HepG2 (cell line): ENCODE results near the gene RNU4-1. TPM values are rescaled to one million over a fixed set of nuclear protein-coding genes. Genes with fewer than 3 reads are reported as not detected.

ENCODE experiments used
- ASH2L ChIP-seq: fragments of 300-600, 200-600 bp; sonication (generic); IDR thresholded peaks from 2 replicates; pipeline ENCODE4 v1.7.0; 2017; ENCODE audit warnings: low read depth, mild to moderate bottlenecking, moderate library complexity, mixed read lengths, low read length; ENCODE audit not compliant: insufficient read length
- CBX5 ChIP-seq: sonication (generic); formaldehyde crosslinking; IDR thresholded peaks from 2 replicates; pipeline ENCODE4 v1.4.0; 2020; ENCODE audit warnings: missing genetic modification reagents, borderline replicate concordance
- NR2F1 ChIP-seq, 2 experiments: fragments of 450-650 bp in 1 of 2; formaldehyde crosslinking in 1 of 2; IDR thresholded peaks; 2 replicates each; pipeline versions ENCODE4 v1.5.0 to v1.6.1; 2016 to 2020; ENCODE audit warnings: mild to moderate bottlenecking in 1 of 2, missing compliant biosample characterization in 1 of 2, missing genetic modification reagents in 1 of 2, moderate library complexity in 1 of 2
- SKI ChIP-seq: fragments of 450-650 bp; IDR thresholded peaks from one replicate; pipeline ENCODE4 v1.6.1; 2018; ENCODE audit warnings: mild to moderate bottlenecking; ENCODE audit not compliant: partially characterized antibody
- SOX13 ChIP-seq, 3 experiments: fragments of 450-650 bp in 1 of 3; sonication (generic) in 1 of 3; formaldehyde crosslinking in 1 of 3; IDR thresholded peaks in 2 of 3; conservative IDR thresholded peaks in 1 of 3; 2 replicates each; pipeline versions ENCODE4 v1.5.0 to v1.6.1; 2016 to 2020; ENCODE audit warnings: antibody characterized with exemption in 1 of 3, mild to moderate bottlenecking in 1 of 3, missing compliant biosample characterization in 1 of 3, missing genetic modification reagents in 1 of 3, moderate library complexity in 1 of 3
- TBX2 ChIP-seq: sonication (generic); formaldehyde crosslinking; IDR thresholded peaks from 2 replicates; pipeline ENCODE4 v1.5.0; 2020; ENCODE audit warnings: missing genetic modification reagents, mild to moderate bottlenecking, borderline replicate concordance
- ZFP36L1 ChIP-seq: sonication (generic); formaldehyde crosslinking; IDR thresholded peaks from 2 replicates; pipeline ENCODE4 v1.8.0; 2022; ENCODE audit warnings: mild to moderate bottlenecking, missing genetic modification reagents, moderate library complexity
- ZFP62 ChIP-seq: sonication (generic); formaldehyde crosslinking; IDR thresholded peaks from 2 replicates; pipeline ENCODE4 v1.4.0; 2020; ENCODE audit warnings: missing genetic modification reagents
- ZFYVE20 ChIP-seq: sonication (generic); formaldehyde crosslinking; IDR thresholded peaks from 2 replicates; pipeline ENCODE4 v1.8.0; 2023; ENCODE audit warnings: low read depth, mild to moderate bottlenecking, moderate library complexity, missing genetic modification reagents, borderline replicate concordance
- ZNF430 ChIP-seq: sonication (generic); formaldehyde crosslinking; IDR thresholded peaks from 2 replicates; pipeline ENCODE4 v1.9.0; 2021; ENCODE audit warnings: mild to moderate bottlenecking, missing genetic modification reagents
- ZNF577 ChIP-seq: sonication (generic); formaldehyde crosslinking; IDR thresholded peaks from 2 replicates; pipeline ENCODE4 v1.4.0; 2020; ENCODE audit warnings: mild to moderate bottlenecking, low read depth, missing genetic modification reagents, borderline replicate concordance
- ZNF672 ChIP-seq: sonication (generic); formaldehyde crosslinking; IDR thresholded peaks from 2 replicates; pipeline ENCODE4 v1.8.1; 2022; ENCODE audit warnings: missing genetic modification reagents
- polyA plus RNA-seq, 8 experiments: library from polyadenylated mRNA; depleted of rRNA in 3 of 8; stranded (reverse) in 7 of 8; unstranded in 1 of 8; fragments of >200 nt; fragmentation: Illumina TruSeq in 4 of 8; extraction: Trizol in 4 of 8; gene quantifications; 2 replicates each; pipeline versions ENCODE4 v1.2.1 to v1.2.3, GENCODE V29; 2011 to 2016; ENCODE audit warnings: low read depth in 4 of 8, missing spikeins in 1 of 8, mixed read lengths in 1 of 8; ENCODE audit not compliant: insufficient read depth in 1 of 8
- total RNA-seq, 5 experiments: library from RNA; depleted of rRNA; stranded (reverse); fragments of >200 nt; fragmentation: Illumina TruSeq; extraction: Trizol; gene quantifications; 2 replicates each; pipeline ENCODE4 v1.2.3, GENCODE V29; 2016; ENCODE audit warnings: low read depth in 1 of 5
- TF ChIP-seq, protein P1 (sequence below): sonication (generic); formaldehyde crosslinking; IDR thresholded peaks from 2 replicates; pipeline ENCODE4 v1.5.0; 2020; ENCODE audit warnings: missing genetic modification reagents, mild to moderate bottlenecking, borderline replicate concordance
- TF ChIP-seq, protein P2 (sequence below): sonication (generic); formaldehyde crosslinking; IDR thresholded peaks from 2 replicates; pipeline ENCODE4 v1.4.0; 2020; ENCODE audit warnings: missing genetic modification reagents
- TF ChIP-seq, protein P3 (sequence below): sonication (generic); formaldehyde crosslinking; conservative IDR thresholded peaks from 2 replicates; pipeline ENCODE4 v1.4.0; 2020; ENCODE audit warnings: missing genetic modification reagents
- TF ChIP-seq, protein P4 (sequence below), 2 experiments: sonication (generic) in 1 of 2; formaldehyde crosslinking in 1 of 2; IDR thresholded peaks; 2 replicates each; pipeline versions ENCODE4 v1.4.0 to v1.6.1; 2018 to 2020; ENCODE audit warnings: missing genetic modification reagents in 2 of 2, borderline replicate concordance in 1 of 2, low read depth in 1 of 2, mild to moderate bottlenecking in 1 of 2, missing biosample characterization in 1 of 2
- TF ChIP-seq, protein P5 (sequence below): sonication (generic); formaldehyde crosslinking; IDR thresholded peaks from 2 replicates; pipeline ENCODE4 v1.8.0; 2022; ENCODE audit warnings: mild to moderate bottlenecking, missing genetic modification reagents; ENCODE audit not compliant: insufficient replicate concordance

RNU4-1 gene
- total and polyA plus RNA-seq, 2 of the 13 experiments (the other 11 are each of a cell fraction or from before 2014, with no cell fraction given), result 7,407 TPM; not detected in 1

DNA sequence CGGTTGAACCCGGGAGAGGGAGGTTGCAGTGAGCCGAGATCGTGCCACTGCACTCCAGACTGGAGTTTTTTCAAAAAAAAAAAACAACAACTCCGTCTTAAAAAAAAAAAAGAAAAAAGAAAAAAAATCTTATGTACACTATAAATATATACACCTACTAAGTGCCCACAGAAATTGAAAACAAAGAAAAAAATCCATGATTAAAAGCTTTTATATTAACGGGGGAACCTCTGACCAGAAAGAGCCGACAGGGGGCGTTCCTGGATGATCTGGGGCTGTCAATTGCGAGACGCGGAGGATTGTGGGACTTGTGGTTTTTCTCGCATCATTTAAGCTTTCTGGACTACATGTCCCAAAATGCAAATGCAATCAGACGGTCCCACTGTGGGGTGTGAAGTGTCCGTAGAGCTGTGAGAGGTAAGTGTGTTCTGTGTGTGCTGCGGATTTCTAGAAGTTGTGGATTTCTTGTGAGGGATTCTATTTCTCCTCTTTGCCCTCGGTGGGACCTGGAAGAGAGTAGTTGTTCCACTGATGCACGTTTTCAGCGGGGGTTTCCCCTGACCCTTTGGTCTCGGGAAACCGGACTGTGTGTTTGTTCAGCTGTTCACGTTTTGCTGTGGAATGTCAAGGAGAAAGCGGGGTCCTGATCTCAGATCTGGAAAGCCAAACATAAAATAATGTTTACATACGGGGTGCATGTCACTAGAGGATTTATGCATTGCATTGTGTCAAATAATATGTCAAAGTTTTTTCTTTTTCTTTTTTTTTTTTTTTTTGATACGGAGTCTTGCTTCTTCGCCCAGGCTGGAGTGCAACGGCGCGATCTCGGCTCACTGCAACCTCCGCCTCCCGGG, 9.2 kb upstream of the RNU4-1 start, which contains the start of gene SIRT4 (continued):
- peak; percentile 30; the same call in 1 of the 2 replicates for TF ChIP-seq ZFP36L1 (CRISPR knock-in tag)
- TF ChIP-seq, protein P1, sequence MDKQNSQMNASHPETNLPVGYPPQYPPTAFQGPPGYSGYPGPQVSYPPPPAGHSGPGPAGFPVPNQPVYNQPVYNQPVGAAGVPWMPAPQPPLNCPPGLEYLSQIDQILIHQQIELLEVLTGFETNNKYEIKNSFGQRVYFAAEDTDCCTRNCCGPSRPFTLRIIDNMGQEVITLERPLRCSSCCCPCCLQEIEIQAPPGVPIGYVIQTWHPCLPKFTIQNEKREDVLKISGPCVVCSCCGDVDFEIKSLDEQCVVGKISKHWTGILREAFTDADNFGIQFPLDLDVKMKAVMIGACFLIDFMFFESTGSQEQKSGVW, result no peak
- no peak for TF ChIP-seq ZFP62 (CRISPR knock-in tag)
- TF ChIP-seq SOX13 (IDR thresholded peaks at IDR 0.05), result 0 out of 2 replicates have a peak, but pooled peaks have one; percentile 28
- peak in 1 of 2 experiments; percentile 36; a peak in 1 of 4 replicates for TF ChIP-seq SOX13 (CRISPR knock-in tag; conservative IDR thresholded peaks at IDR 0.05 in 1 of 2, IDR thresholded peaks at IDR 0.05 in 1 of 2)
- TF ChIP-seq, protein P2, sequence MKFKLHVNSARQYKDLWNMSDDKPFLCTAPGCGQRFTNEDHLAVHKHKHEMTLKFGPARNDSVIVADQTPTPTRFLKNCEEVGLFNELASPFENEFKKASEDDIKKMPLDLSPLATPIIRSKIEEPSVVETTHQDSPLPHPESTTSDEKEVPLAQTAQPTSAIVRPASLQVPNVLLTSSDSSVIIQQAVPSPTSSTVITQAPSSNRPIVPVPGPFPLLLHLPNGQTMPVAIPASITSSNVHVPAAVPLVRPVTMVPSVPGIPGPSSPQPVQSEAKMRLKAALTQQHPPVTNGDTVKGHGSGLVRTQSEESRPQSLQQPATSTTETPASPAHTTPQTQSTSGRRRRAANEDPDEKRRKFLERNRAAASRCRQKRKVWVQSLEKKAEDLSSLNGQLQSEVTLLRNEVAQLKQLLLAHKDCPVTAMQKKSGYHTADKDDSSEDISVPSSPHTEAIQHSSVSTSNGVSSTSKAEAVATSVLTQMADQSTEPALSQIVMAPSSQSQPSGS, result peak; percentile 43; the same call in 1 of the 2 replicates
- no peak for TF ChIP-seq ZFYVE20 (CRISPR knock-in tag)
- 0 out of 2 replicates have a peak, but pooled peaks have one; percentile 41 for TF ChIP-seq ZNF430 (CRISPR knock-in tag)
- TF ChIP-seq, protein P3, sequence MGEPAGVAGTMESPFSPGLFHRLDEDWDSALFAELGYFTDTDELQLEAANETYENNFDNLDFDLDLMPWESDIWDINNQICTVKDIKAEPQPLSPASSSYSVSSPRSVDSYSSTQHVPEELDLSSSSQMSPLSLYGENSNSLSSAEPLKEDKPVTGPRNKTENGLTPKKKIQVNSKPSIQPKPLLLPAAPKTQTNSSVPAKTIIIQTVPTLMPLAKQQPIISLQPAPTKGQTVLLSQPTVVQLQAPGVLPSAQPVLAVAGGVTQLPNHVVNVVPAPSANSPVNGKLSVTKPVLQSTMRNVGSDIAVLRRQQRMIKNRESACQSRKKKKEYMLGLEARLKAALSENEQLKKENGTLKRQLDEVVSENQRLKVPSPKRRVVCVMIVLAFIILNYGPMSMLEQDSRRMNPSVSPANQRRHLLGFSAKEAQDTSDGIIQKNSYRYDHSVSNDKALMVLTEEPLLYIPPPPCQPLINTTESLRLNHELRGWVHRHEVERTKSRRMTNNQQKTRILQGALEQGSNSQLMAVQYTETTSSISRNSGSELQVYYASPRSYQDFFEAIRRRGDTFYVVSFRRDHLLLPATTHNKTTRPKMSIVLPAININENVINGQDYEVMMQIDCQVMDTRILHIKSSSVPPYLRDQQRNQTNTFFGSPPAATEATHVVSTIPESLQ, result 0 out of 2 replicates have a peak, but pooled peaks have one; percentile 46
- TF ChIP-seq SKI, result peak; percentile 39
- no peak for TF ChIP-seq ZNF672 (CRISPR knock-in tag)
- TF ChIP-seq NR2F1 (CRISPR knock-in tag; IDR thresholded peaks at IDR 0.05), result peak in 1 of 2 experiments; percentile 73; a peak in 2 of 4 replicates
- peak; percentile 70 for TF ChIP-seq ASH2L
- TF ChIP-seq, protein P4, sequence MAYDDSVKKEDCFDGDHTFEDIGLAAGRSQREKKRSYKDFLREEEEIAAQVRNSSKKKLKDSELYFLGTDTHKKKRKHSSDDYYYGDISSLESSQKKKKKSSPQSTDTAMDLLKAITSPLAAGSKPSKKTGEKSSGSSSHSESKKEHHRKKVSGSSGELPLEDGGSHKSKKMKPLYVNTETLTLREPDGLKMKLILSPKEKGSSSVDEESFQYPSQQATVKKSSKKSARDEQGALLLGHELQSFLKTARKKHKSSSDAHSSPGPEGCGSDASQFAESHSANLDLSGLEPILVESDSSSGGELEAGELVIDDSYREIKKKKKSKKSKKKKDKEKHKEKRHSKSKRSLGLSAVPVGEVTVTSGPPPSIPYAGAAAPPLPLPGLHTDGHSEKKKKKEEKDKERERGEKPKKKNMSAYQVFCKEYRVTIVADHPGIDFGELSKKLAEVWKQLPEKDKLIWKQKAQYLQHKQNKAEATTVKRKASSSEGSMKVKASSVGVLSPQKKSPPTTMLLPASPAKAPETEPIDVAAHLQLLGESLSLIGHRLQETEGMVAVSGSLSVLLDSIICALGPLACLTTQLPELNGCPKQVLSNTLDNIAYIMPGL (CRISPR knock-in tag; IDR thresholded peaks at IDR 0.05; ENCODE audit: borderline replicate concordance in 1 of 2, low read depth in 1 of 2), result peak; percentile 65 to 67; a peak in 3 of 4 replicates
- TF ChIP-seq ZNF577, result no peak
- TF ChIP-seq TBX2 (CRISPR knock-in tag), result peak; percentile 69; the same call in 1 of the 2 replicates
- 0 out of 2 replicates have a peak, but pooled peaks have one; percentile 63 for TF ChIP-seq CBX5 (CRISPR knock-in tag)
- TF ChIP-seq, protein P5, sequence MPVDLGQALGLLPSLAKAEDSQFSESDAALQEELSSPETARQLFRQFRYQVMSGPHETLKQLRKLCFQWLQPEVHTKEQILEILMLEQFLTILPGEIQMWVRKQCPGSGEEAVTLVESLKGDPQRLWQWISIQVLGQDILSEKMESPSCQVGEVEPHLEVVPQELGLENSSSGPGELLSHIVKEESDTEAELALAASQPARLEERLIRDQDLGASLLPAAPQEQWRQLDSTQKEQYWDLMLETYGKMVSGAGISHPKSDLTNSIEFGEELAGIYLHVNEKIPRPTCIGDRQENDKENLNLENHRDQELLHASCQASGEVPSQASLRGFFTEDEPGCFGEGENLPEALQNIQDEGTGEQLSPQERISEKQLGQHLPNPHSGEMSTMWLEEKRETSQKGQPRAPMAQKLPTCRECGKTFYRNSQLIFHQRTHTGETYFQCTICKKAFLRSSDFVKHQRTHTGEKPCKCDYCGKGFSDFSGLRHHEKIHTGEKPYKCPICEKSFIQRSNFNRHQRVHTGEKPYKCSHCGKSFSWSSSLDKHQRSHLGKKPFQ, result peak; percentile 84
